NB4 (cell line): ENCODE data around the gene JAM3.
"Not testable (repeated sequence)": the region's sequence is repeated elsewhere in the genome, so short reads cannot be mapped to it uniquely, and the experiment has no call there.

Source experiments
- POLR2A ChIP-seq: IDR thresholded peaks from 2 replicates; pipeline ENCODE4 v1.6.1; 2011; ENCODE audit warnings: mild to moderate bottlenecking; ENCODE audit not compliant: insufficient read length; ENCODE audit errors: extremely low read depth
- TF ChIP-seq, protein P1 (sequence below): IDR thresholded peaks from one replicate; pipeline ENCODE4 v1.5.1; 2012; ENCODE audit warnings: low read depth, low read length
- TF ChIP-seq, protein P2 (sequence below): IDR thresholded peaks from 2 replicates; pipeline ENCODE4 v1.6.1; 2011; ENCODE audit warnings: low read depth, low read length

DNA sequence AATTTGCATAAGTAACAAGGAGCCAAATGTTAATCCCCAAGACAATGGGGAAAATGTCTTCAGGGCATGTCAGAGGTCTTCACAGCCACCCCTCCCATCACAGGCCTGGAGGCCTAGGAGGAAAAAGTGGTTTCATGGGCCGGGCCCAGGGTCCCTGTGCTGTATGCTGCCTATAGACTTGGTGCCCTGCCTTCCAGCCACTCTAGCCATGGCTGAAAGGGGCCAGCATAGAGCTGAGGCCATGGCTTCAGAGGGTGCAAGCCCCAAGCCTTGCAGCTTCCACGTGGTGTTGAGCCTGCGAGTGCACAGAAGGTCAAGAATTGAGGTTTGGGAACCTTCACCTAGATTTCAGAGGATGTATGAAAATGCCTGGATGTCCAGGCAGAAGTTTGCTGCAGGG, 12.4 kb downstream of the JAM3 start:
- TF ChIP-seq POLR2A, result not testable (repeated sequence)
- TF ChIP-seq, protein P1, sequence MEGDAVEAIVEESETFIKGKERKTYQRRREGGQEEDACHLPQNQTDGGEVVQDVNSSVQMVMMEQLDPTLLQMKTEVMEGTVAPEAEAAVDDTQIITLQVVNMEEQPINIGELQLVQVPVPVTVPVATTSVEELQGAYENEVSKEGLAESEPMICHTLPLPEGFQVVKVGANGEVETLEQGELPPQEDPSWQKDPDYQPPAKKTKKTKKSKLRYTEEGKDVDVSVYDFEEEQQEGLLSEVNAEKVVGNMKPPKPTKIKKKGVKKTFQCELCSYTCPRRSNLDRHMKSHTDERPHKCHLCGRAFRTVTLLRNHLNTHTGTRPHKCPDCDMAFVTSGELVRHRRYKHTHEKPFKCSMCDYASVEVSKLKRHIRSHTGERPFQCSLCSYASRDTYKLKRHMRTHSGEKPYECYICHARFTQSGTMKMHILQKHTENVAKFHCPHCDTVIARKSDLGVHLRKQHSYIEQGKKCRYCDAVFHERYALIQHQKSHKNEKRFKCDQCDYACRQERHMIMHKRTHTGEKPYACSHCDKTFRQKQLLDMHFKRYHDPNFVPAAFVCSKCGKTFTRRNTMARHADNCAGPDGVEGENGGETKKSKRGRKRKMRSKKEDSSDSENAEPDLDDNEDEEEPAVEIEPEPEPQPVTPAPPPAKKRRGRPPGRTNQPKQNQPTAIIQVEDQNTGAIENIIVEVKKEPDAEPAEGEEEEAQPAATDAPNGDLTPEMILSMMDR, result not testable (repeated sequence)
- TF ChIP-seq, protein P2, sequence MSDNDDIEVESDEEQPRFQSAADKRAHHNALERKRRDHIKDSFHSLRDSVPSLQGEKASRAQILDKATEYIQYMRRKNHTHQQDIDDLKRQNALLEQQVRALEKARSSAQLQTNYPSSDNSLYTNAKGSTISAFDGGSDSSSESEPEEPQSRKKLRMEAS, result not testable (repeated sequence)
